B cell (primary cell): ENCODE results near the gene UBE2O. TPM values are rescaled to one million over a fixed set of nuclear protein-coding genes. Genes with fewer than 3 reads are reported as not detected.
A peak's percentile ranks its signal among the peaks of the same experiment; 100 is the strongest.

ENCODE experiments used
- ATAC-seq: fragments of 200-7000 bp; cut with Tn5 transposase; one replicate; pipeline ENCODE4 v1.10.0; 2021; ENCODE audit warnings: low read depth, mild to moderate bottlenecking, moderate number of reproducible peaks, moderate library complexity
- CTCF ChIA-PET: fragments of 350-600 bp; sonication (Branson Sonifier 250); formaldehyde crosslinking; loops from one replicate; lab custom pipeline; 2021; ENCODE audit warnings: antibody characterized with exemption, inconsistent platforms; lab: Charles Lee
- POLR2A ChIA-PET: fragments of 350-600 bp; sonication (Branson Sonifier 250); formaldehyde crosslinking; loops from one replicate; lab custom pipeline; 2021; ENCODE audit warnings: antibody characterized with exemption; lab: Charles Lee
- DNase-seq: peaks from one replicate; pipeline ENCODE4 v3.0.0; 2013
- H2AFZ ChIP-seq: 2 replicates; pipeline ENCODE4 v1.6.1; 2012; ENCODE audit warnings: mild to moderate bottlenecking, low read depth, low read length; ENCODE audit not compliant: insufficient read depth, poor library complexity, severe bottlenecking
- H3K27ac ChIP-seq, 2 donors: 1 replicate in 1 of 2; 2 replicates in 1 of 2; pipeline ENCODE4 v1.5.1; 2012 to 2013; ENCODE audit warnings: low read length in 2 of 2, mild to moderate bottlenecking in 2 of 2, moderate library complexity in 1 of 2
- H3K27me3 ChIP-seq, 4 experiments: fragments of 200-600 bp in 1 of 4; sonication (generic) in 1 of 4; replicated peaks in 1 of 4; 1 replicate in 2 of 4; 2 replicates in 2 of 4; pipeline versions ENCODE4 v1.6.1 to v1.7.0; 2013 to 2016; ENCODE audit warnings: low read length in 3 of 4, mild to moderate bottlenecking in 2 of 4, mixed read lengths in 1 of 4, moderate library complexity in 1 of 4; ENCODE audit not compliant: insufficient read depth in 4 of 4, control insufficient read depth in 3 of 4; ENCODE audit errors: control extremely low read depth in 1 of 4
- H3K36me3 ChIP-seq, 2 experiments: replicated peaks in 1 of 2; 1 replicate in 1 of 2; 2 replicates in 1 of 2; pipeline versions ENCODE4 v1.6.1 to v1.7.1; 2013; ENCODE audit warnings: low read length in 1 of 2; ENCODE audit not compliant: insufficient read depth in 2 of 2, control insufficient read depth in 1 of 2; ENCODE audit errors: control extremely low read depth in 1 of 2, extremely low read depth in 1 of 2
- H3K4me1 ChIP-seq, 2 donors: fragments of 200-600 bp in 1 of 2; sonication (generic) in 1 of 2; 1 replicate in 1 of 2; 2 replicates in 1 of 2; pipeline versions ENCODE4 v1.5.1 to v1.6.1; 2013 to 2017; ENCODE audit warnings: low read length in 2 of 2; ENCODE audit not compliant: control insufficient read depth in 2 of 2, insufficient read depth in 2 of 2
- H3K4me2 ChIP-seq: replicated peaks from 2 replicates; pipeline ENCODE3; 2012; ENCODE audit warnings: mild to moderate bottlenecking, low read depth, low read length; ENCODE audit not compliant: poor library complexity, severe bottlenecking
- H3K4me3 ChIP-seq, 5 experiments: fragments of 200-600 bp in 1 of 5; sonication (generic) in 1 of 5; 1 replicate in 3 of 5; 2 replicates in 2 of 5; pipeline versions ENCODE4 v1.5.1 to v1.7.0; 2011 to 2016; ENCODE audit warnings: low read length in 4 of 5, mild to moderate bottlenecking in 4 of 5, low read depth in 2 of 5, control low read depth in 1 of 5, moderate library complexity in 1 of 5; ENCODE audit not compliant: insufficient read depth in 1 of 5; ENCODE audit errors: control extremely low read depth in 1 of 5, extremely low read depth in 1 of 5
- H3K79me2 ChIP-seq: fragments of 200-600 bp; sonication (generic); one replicate; pipeline ENCODE4 v1.6.0; 2016; ENCODE audit warnings: low read length; ENCODE audit not compliant: control insufficient read depth, insufficient read depth
- H3K9ac ChIP-seq: fragments of 200-600 bp; sonication (generic); 2 replicates; pipeline ENCODE4 v1.6.1; 2017; ENCODE audit warnings: mild to moderate bottlenecking, low read length, moderate library complexity
- H3K9me3 ChIP-seq, 3 donors: one replicate each; pipeline versions ENCODE4 v1.6.1 to v1.7.1; 2013; ENCODE audit warnings: low read length in 2 of 3; ENCODE audit not compliant: control insufficient read depth in 2 of 3, insufficient read depth in 1 of 3; ENCODE audit errors: control extremely low read depth in 1 of 3
- H4K20me1 ChIP-seq: 2 replicates; pipeline ENCODE4 v1.6.0; 2012; ENCODE audit warnings: mild to moderate bottlenecking, low read length; ENCODE audit not compliant: insufficient read depth, control insufficient read depth, poor library complexity, severe bottlenecking
- H3K27ac Mint-ChIP-seq: one replicate; pipeline ENCODE4 v1.8.0; 2021; ENCODE audit warnings: mixed read lengths
- H3K27me3 Mint-ChIP-seq: one replicate; pipeline ENCODE4 v1.8.0; 2021; ENCODE audit warnings: mixed read lengths
- H3K4me1 Mint-ChIP-seq: one replicate; pipeline ENCODE4 v1.8.0; 2021; ENCODE audit warnings: mixed read lengths
- H3K4me3 Mint-ChIP-seq: one replicate; pipeline ENCODE4 v1.8.0; 2021; ENCODE audit warnings: mixed read lengths
- H3K9me3 Mint-ChIP-seq: one replicate; pipeline ENCODE4 v1.8.0; 2022; ENCODE audit warnings: mixed read lengths; ENCODE audit not compliant: insufficient read depth
- EZH2 ChIP-seq: IDR thresholded peaks from 2 replicates; pipeline ENCODE4 v1.6.1; 2012; ENCODE audit warnings: borderline replicate concordance, low read depth, mild to moderate bottlenecking, moderate library complexity, low read length; ENCODE audit not compliant: insufficient read depth, poor library complexity, severe bottlenecking
- WGBS: methylation state at CpG from one replicate; pipeline ENCODE4 v1.1.5; 2013; ENCODE audit warnings: missing lambda C conversion rate; ENCODE audit not compliant: insufficient coverage; 5-methylcytosine and 5-hydroxymethylcytosine counted together
- intact Hi-C: fragments of 100-400 bp; cut with micrococcal nuclease; formaldehyde crosslinking; loops from one replicate; pipeline ENCODE4 v1.10.0; 2022
- polyA plus RNA-seq: library from polyadenylated mRNA; depleted of rRNA; stranded (reverse); fragments of >200 nt; gene quantifications from 2 replicates; pipeline ENCODE4 v1.2.3, GENCODE V29; 2012
- total RNA-seq, 2 donors: library from RNA; stranded (reverse); fragments of 120-200 nt in 1 of 2; gene quantifications; 1 replicate in 1 of 2; 2 replicates in 1 of 2; pipeline versions ENCODE4 v1.2.3 to v1.2.4, GENCODE V29; 2013 to 2022
- TF ChIP-seq, protein P1 (sequence below): fragments of 200-600 bp; IDR thresholded peaks from one replicate; pipeline ENCODE4 v1.8.0; 2022; ENCODE audit warnings: antibody characterized with exemption, mild to moderate bottlenecking

The UBE2O gene
- total and polyA plus RNA-seq, 2 donors (not counting 1 experiment from before 2014, with no cell fraction given): 41.3 to 54.0 TPM

GRCh38 chr17:76422406-76422805 lies 30.5 kb downstream of the UBE2O start:
- no peaks in the 10 kb centered on the region for H3K27me3 ChIP-seq
- ChIA-PET POLR2A (no interaction called here), CTCF (interaction anchor here (1.6 to 8.9 kb wide), 3 partner anchors 13 to 36 kb away, joined by 4 to 69 read pairs (median 39); no protein-coding TSS in a partner anchor)
- H3K9me3 ChIP-seq: peaks cover 0 to 7% (median 0%) of the 10 kb centered on the region in 3 donors
- no peak overlapping the region for H2AFZ ChIP-seq
- Mint-ChIP-seq H3K27me3 (no peaks in the 10 kb centered on the region), H3K27ac (peak overlapping the region; percentile 70), H3K4me3 (peak overlapping the region; percentile 74), H3K9me3 (no peaks in the 10 kb centered on the region), H3K4me1 (peaks cover 78% of the 10 kb centered on the region)
- peaks cover 91% of the 10 kb centered on the region for H3K79me2 ChIP-seq
- TF ChIP-seq, protein P1, sequence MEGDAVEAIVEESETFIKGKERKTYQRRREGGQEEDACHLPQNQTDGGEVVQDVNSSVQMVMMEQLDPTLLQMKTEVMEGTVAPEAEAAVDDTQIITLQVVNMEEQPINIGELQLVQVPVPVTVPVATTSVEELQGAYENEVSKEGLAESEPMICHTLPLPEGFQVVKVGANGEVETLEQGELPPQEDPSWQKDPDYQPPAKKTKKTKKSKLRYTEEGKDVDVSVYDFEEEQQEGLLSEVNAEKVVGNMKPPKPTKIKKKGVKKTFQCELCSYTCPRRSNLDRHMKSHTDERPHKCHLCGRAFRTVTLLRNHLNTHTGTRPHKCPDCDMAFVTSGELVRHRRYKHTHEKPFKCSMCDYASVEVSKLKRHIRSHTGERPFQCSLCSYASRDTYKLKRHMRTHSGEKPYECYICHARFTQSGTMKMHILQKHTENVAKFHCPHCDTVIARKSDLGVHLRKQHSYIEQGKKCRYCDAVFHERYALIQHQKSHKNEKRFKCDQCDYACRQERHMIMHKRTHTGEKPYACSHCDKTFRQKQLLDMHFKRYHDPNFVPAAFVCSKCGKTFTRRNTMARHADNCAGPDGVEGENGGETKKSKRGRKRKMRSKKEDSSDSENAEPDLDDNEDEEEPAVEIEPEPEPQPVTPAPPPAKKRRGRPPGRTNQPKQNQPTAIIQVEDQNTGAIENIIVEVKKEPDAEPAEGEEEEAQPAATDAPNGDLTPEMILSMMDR: no peak
- TF ChIP-seq EZH2: no peak
- H3K4me1 ChIP-seq: peaks cover 73 to 86% of the 10 kb centered on the region in 2 donors
- peak overlapping the region; percentile 58 for H3K4me2 ChIP-seq
- H3K36me3 ChIP-seq: peaks cover 0 to 5% of the 10 kb centered on the region in 2 experiments
- H3K4me3 ChIP-seq: no peak overlapping the region
- H3K27ac ChIP-seq: peak overlapping the region; percentile 30 to 60
- H3K9ac ChIP-seq: no peak overlapping the region
- DNase-seq (no peak), ATAC-seq (no peak)
- intact Hi-C loops: no loop called here
- WGBS: 97% methylated on average over 8 of the region's 8 CpGs
- peaks cover 21% of the 10 kb centered on the region for H4K20me1 ChIP-seq

- Mint-ChIP-seq H3K4me3 (peak overlapping the region; percentile 21), H3K27ac (peak overlapping the region; percentile 66), H3K9me3 (no peaks in the 10 kb centered on the region), H3K27me3 (no peaks in the 10 kb centered on the region), H3K4me1 (peaks cover 73% of the 10 kb centered on the region)
- Histone ChIP-seq H4K20me1 (peaks cover 35% of the 10 kb centered on the region), H3K4me3 (no peak overlapping the region), H3K9ac (no peak overlapping the region), H3K4me1 (peaks cover 66 to 75% of the 10 kb centered on the region in 2 donors), H3K4me2 (no peak overlapping the region), H3K79me2 (peaks cover 94% of the 10 kb centered on the region), H3K9me3 (peaks cover 0 to 7% (median 0%) of the 10 kb centered on the region in 3 donors), H3K27ac (peak overlapping the region in 1 of 2 donors; percentile 32), H3K36me3 (peaks cover 0 to 16% of the 10 kb centered on the region in 2 experiments), H3K27me3 (no peaks in the 10 kb centered on the region), H2AFZ (no peak overlapping the region)
- CTCF ChIA-PET: interaction anchor here (5.6 to 8.9 kb wide), 2 partner anchors 12 to 38 kb away, joined by 39 to 69 read pairs; no protein-coding TSS in a partner anchor
- 89% methylated on average over 5 of the region's 7 CpGs for WGBS
- DNase-seq: no peak
- no peak for TF ChIP-seq EZH2
- TF ChIP-seq, protein P1: no peak
- ATAC-seq: no peak
- POLR2A ChIA-PET: no interaction called here
- intact Hi-C loops: no loop called here
Measured at GRCh38 chr17:76421044-76421407, 31.9 kb downstream of the UBE2O start.
